Measurements from ENCODE around the gene KCNMA1.

DNA sequence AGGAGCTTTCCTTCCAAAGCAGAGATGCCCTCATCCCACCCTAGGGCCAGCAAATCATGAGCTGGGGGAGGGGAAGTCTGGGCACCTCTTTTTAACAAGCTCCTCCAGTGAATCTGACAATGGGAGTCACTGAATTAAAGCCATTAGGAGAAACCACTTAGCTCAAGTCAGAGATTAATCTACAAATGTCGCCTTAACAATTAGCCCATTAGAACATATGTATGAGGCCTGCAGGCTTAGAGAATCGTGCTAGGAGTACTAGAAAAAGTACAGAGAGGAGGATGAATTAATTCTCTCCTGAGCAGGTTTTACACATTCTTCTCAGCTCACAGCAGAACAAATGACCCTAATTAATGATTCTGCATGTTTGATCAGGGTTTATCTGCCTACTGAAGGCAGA lies 381.3 kb downstream of the KCNMA1 start:
- TF ChIP-seq, protein P1, sequence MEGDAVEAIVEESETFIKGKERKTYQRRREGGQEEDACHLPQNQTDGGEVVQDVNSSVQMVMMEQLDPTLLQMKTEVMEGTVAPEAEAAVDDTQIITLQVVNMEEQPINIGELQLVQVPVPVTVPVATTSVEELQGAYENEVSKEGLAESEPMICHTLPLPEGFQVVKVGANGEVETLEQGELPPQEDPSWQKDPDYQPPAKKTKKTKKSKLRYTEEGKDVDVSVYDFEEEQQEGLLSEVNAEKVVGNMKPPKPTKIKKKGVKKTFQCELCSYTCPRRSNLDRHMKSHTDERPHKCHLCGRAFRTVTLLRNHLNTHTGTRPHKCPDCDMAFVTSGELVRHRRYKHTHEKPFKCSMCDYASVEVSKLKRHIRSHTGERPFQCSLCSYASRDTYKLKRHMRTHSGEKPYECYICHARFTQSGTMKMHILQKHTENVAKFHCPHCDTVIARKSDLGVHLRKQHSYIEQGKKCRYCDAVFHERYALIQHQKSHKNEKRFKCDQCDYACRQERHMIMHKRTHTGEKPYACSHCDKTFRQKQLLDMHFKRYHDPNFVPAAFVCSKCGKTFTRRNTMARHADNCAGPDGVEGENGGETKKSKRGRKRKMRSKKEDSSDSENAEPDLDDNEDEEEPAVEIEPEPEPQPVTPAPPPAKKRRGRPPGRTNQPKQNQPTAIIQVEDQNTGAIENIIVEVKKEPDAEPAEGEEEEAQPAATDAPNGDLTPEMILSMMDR (IDR thresholded peaks at IDR 0.05; ENCODE audit: insufficient read depth, low read length, poor library complexity, severe bottlenecking): no peak
- no peak for TF ChIP-seq EZH2phosphoT487 (conservative IDR thresholded peaks at IDR 0.05; ENCODE audit: low read length)

Data from SU-DHL-6 (cell line).